PC-9 (cell line): Measurements from ENCODE around the gene ST13. TPM values are rescaled to one million over a fixed set of nuclear protein-coding genes. Genes with fewer than 3 reads are reported as not detected.

Experiments
- BruUV-seq: library from RNA; stranded (reverse); fragments of 400-500 nt; replicated peaks from 2 replicates; lab custom pipeline; 2021; lab: Mats Ljungman, UMichigan
- CTCF ChIA-PET: fragments of 300-600 bp; sonication (Branson Sonifier 250); formaldehyde crosslinking; loops from one replicate; lab custom pipeline; 2022; ENCODE audit warnings: antibody characterized with exemption; lab: Charles Lee
- POLR2A ChIA-PET: fragments of 300-600 bp; sonication (Branson Sonifier 250); formaldehyde crosslinking; loops from one replicate; lab custom pipeline; 2022; ENCODE audit warnings: antibody characterized with exemption; ENCODE audit not compliant: unreplicated experiment; lab: Charles Lee
- DNase-seq, 2 experiments: peaks; one replicate each; pipeline versions ENCODE4 v3.0.0 to v3.0.0-alpha.2; 2015 to 2022; ENCODE audit warnings: mixed read lengths in 1 of 2
- H2AFZ ChIP-seq: fragments of 200-600 bp; sonication (generic); 2 replicates; pipeline ENCODE4 v1.8.1; 2017; ENCODE audit warnings: antibody characterized with exemption
- H3F3A ChIP-seq: fragments of 200-600 bp; sonication (generic); 2 replicates; pipeline ENCODE4 v1.8.1; 2017; ENCODE audit warnings: antibody characterized with exemption, mild to moderate bottlenecking, low read depth; ENCODE audit not compliant: insufficient read depth
- H3K27ac ChIP-seq: fragments of 200-600 bp; sonication (generic); 2 replicates; pipeline ENCODE4 v1.6.1; 2016; ENCODE audit warnings: mixed run types
- H3K27me3 ChIP-seq: fragments of 200-600 bp; sonication (generic); 2 replicates; pipeline ENCODE4 v1.6.1; 2016; ENCODE audit warnings: low read depth, mixed run types; ENCODE audit not compliant: insufficient read depth
- H3K36me3 ChIP-seq: fragments of 200-600 bp; sonication (generic); 2 replicates; pipeline ENCODE4 v1.6.1; 2016; ENCODE audit warnings: low read depth, mixed run types
- H3K4me1 ChIP-seq: fragments of 200-600 bp; sonication (generic); replicated peaks from 2 replicates; pipeline ENCODE4 v1.6.1; 2016; ENCODE audit warnings: mixed run types; ENCODE audit not compliant: insufficient read depth
- H3K4me2 ChIP-seq: fragments of 200-600 bp; sonication (generic); 2 replicates; pipeline ENCODE4 v1.6.1; 2017; ENCODE audit warnings: mixed run types
- H3K4me3 ChIP-seq: fragments of 200-600 bp; sonication (generic); 2 replicates; pipeline ENCODE4 v1.6.1; 2016; ENCODE audit warnings: mixed run types
- H3K79me2 ChIP-seq: fragments of 200-600 bp; sonication (generic); 2 replicates; pipeline ENCODE4 v1.6.1; 2017; ENCODE audit warnings: low read depth, mixed run types
- H3K9me2 ChIP-seq: fragments of 200-600 bp; sonication (generic); 2 replicates; pipeline ENCODE4 v1.8.1; 2017; ENCODE audit warnings: mild to moderate bottlenecking; ENCODE audit not compliant: insufficient read depth
- H3K9me3 ChIP-seq: fragments of 200-600 bp; sonication (generic); 2 replicates; pipeline ENCODE4 v1.8.1; 2016; ENCODE audit warnings: low read depth; ENCODE audit not compliant: insufficient read depth
- H4K20me1 ChIP-seq: fragments of 200-600 bp; sonication (generic); 2 replicates; pipeline ENCODE4 v1.8.1; 2017; ENCODE audit not compliant: insufficient read depth
- EZH2 ChIP-seq: fragments of 200-600 bp; sonication (generic); IDR thresholded peaks from 2 replicates; pipeline ENCODE4 v1.8.0; 2017; ENCODE audit warnings: antibody characterized with exemption, low read depth
- intact Hi-C: fragments of 100-400 bp; cut with micrococcal nuclease; formaldehyde crosslinking; loops from one replicate; pipeline ENCODE4 v1.10.0; 2022; ENCODE audit not compliant: unreplicated experiment
- total RNA-seq: library from RNA; stranded (reverse); gene quantifications from 2 replicates; pipeline ENCODE4 v1.2.3, GENCODE V29; 2021
- TF ChIP-seq, protein P1 (sequence below): fragments of 200-600 bp; sonication (generic); conservative IDR thresholded peaks from 2 replicates; pipeline ENCODE4 v1.6.1; 2017; ENCODE audit warnings: mixed run types, antibody characterized with exemption, mild to moderate bottlenecking, moderate library complexity

Gene ST13
- total RNA-seq, 1 experiment from 2014 or later: 285 TPM

DNA sequence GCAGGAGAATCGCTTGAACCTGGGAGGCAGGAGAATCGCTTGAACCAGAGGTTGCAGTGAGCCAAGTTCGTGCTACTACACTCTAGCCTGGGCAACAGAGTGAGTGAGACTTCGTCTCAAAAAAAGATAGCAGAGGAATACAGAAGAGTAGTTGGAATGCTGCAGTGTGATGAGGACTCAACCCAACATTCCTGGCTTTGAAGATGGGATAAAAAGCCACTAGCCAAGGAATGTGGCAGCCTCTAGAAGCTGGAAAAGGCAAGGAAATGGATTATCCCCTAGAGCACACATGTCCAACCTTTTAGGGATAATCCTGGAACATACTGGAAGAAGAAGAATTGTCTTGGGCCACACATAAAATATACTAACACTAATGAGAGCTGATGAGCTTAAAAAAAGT, 51.2 kb downstream of the ST13 start:
- POLR2A ChIA-PET: no interaction called here

DNA sequence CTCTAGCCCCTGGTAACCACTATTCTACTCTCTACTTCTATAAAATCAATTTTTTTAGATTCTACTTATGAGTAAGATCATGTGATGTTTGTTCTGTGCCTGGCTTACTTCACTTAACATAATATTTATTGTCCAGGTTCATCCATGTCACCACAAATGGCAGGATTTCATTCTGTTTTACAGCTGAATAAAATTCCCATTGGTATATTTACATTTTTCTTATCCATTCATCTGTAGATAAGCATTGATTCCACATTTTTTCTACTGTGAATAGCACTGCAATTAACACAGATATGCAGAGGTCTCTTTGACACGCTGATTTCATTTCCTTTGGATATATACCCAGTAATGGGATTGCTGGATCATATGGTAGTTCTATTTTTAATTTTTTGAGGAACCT, 53.1 kb downstream of the ST13 start:
- Histone ChIP-seq H3K4me1 (no peaks in the 10 kb centered on the region), H3K9me3 (no peaks in the 10 kb centered on the region), H3K4me2 (no peak overlapping the region), H3K9me2 (no peaks in the 10 kb centered on the region), H3K27ac (no peak overlapping the region), H4K20me1 (no peaks in the 10 kb centered on the region; the same call in 1 of the 2 replicates), H3K4me3 (no peak overlapping the region), H3K79me2 (peaks cover 24% of the 10 kb centered on the region; the same call in 1 of the 2 replicates), H3K27me3 (no peaks in the 10 kb centered on the region), H3K36me3 (0 out of 2 replicates have a peak, but pooled peaks cover 13% of the 10 kb centered on the region), H2AFZ (no peak overlapping the region), H3F3A (peaks cover 9% of the 10 kb centered on the region; the same call in 1 of the 2 replicates)
- ChIA-PET POLR2A (no interaction called here), CTCF (no interaction called here)
- intact Hi-C loops: no loop called here
- no peak for DNase-seq
- BruUV-seq: no TSS peak
- no peak for TF ChIP-seq EZH2
- TF ChIP-seq, protein P1, sequence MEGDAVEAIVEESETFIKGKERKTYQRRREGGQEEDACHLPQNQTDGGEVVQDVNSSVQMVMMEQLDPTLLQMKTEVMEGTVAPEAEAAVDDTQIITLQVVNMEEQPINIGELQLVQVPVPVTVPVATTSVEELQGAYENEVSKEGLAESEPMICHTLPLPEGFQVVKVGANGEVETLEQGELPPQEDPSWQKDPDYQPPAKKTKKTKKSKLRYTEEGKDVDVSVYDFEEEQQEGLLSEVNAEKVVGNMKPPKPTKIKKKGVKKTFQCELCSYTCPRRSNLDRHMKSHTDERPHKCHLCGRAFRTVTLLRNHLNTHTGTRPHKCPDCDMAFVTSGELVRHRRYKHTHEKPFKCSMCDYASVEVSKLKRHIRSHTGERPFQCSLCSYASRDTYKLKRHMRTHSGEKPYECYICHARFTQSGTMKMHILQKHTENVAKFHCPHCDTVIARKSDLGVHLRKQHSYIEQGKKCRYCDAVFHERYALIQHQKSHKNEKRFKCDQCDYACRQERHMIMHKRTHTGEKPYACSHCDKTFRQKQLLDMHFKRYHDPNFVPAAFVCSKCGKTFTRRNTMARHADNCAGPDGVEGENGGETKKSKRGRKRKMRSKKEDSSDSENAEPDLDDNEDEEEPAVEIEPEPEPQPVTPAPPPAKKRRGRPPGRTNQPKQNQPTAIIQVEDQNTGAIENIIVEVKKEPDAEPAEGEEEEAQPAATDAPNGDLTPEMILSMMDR: no peak

More for the DNA sequence above, 51.2 kb downstream of the ST13 start:
- Histone ChIP-seq H3K9me3 (no peaks in the 10 kb centered on the region), H3K27me3 (no peaks in the 10 kb centered on the region), H3K9me2 (no peaks in the 10 kb centered on the region), H3K79me2 (peaks cover 41% of the 10 kb centered on the region), H3K4me2 (no peak overlapping the region), H3K4me3 (no peak overlapping the region), H3F3A (peaks cover 23% of the 10 kb centered on the region), H3K36me3 (0 out of 2 replicates have a peak, but pooled peaks cover 13% of the 10 kb centered on the region), H3K27ac (no peak overlapping the region), H2AFZ (no peak overlapping the region), H4K20me1 (no peaks in the 10 kb centered on the region; the same call in 1 of the 2 replicates), H3K4me1 (no peaks in the 10 kb centered on the region)
- no TSS peak for BruUV-seq
- no peak for TF ChIP-seq EZH2
- TF ChIP-seq, protein P1: no peak
- CTCF ChIA-PET: no interaction called here
- intact Hi-C loops: no loop called here
- DNase-seq: no peak

DNA sequence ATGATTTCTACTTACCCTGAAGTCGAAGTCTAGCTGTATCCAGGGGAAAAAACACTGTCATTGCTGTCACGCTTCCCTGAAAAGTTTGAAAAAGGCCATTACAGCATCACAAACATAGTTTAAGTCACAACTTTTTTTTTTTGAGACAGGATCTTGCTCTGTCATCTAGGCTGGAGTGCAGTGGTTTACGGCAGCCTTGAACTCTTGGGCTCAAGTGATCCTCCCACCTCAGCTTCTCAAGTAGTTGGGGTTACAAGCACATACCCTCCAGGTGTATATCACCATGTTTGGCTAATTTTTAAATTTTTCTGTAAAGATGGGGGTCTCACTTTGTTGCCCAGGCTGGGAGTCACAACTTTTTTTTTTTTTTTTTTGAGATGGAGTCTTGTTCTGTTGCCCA, 57.4 kb downstream of the ST13 start:
- no peaks in the 10 kb centered on the region for H3K9me2 ChIP-seq
- H4K20me1 ChIP-seq: no peaks in the 10 kb centered on the region
- CTCF ChIA-PET: no interaction called here
- no peak overlapping the region for H3K4me2 ChIP-seq
- POLR2A ChIA-PET: no interaction called here
- no TSS peak for BruUV-seq
- no peaks in the 10 kb centered on the region for H3K27me3 ChIP-seq
- H3K4me3 ChIP-seq: no peak overlapping the region
- no peak for TF ChIP-seq EZH2
- TF ChIP-seq, protein P1: no peak
- no peaks in the 10 kb centered on the region for H3K4me1 ChIP-seq
- no peak overlapping the region for H2AFZ ChIP-seq
- H3K9me3 ChIP-seq: no peaks in the 10 kb centered on the region
- H3F3A ChIP-seq: peaks cover 12% of the 10 kb centered on the region; the same call in 1 of the 2 replicates
- no peaks in the 10 kb centered on the region for H3K79me2 ChIP-seq
- peaks cover 7% of the 10 kb centered on the region; the same call in 1 of the 2 replicates for H3K36me3 ChIP-seq
- intact Hi-C loops: no loop called here
- H3K27ac ChIP-seq: no peak overlapping the region
- DNase-seq: no peak
